Stomach (tissue), 9 donors: ENCODE results near the gene RNF5. TPM values are rescaled to one million over a fixed set of nuclear protein-coding genes. Genes with fewer than 3 reads are reported as not detected.
"Not testable (repeated sequence)": the region's sequence is repeated elsewhere in the genome, so short reads cannot be mapped to it uniquely, and the experiment has no call there.

Source experiments
- DNase-seq, 2 donors: peaks; one replicate each; pipeline versions ENCODE4 v3.0.0 to v3.0.0-alpha.2; 2013 to 2019
- H3K27ac ChIP-seq, 5 donors: fragments of 200-600 bp in 4 of 5; sonication (generic) in 4 of 5; one replicate each; pipeline ENCODE4 v1.5.1; 2013 to 2019; ENCODE audit warnings: mild to moderate bottlenecking in 1 of 5, moderate library complexity in 1 of 5
- H3K27me3 ChIP-seq, 3 donors: fragments of 200-600 bp; sonication (generic); one replicate each; pipeline ENCODE4 v1.5.1; 2017 to 2019; ENCODE audit warnings: mixed run types in 1 of 3
- H3K36me3 ChIP-seq, 4 donors: fragments of 200-600 bp; sonication (generic); 1 replicate in 3 of 4; 2 replicates in 1 of 4; pipeline ENCODE4 v1.5.1; 2016 to 2019
- H3K4me1 ChIP-seq, 4 donors: fragments of 200-600 bp; sonication (generic); one replicate each; pipeline ENCODE4 v1.5.1; 2016 to 2019
- H3K4me3 ChIP-seq, 4 donors: fragments of 200-600 bp; sonication (generic) in 3 of 4; one replicate each; pipeline ENCODE4 v1.5.1; 2016 to 2019; ENCODE audit warnings: mild to moderate bottlenecking in 1 of 4
- H3K9me3 ChIP-seq, 4 donors: fragments of 200-600 bp; sonication (generic); one replicate each; pipeline ENCODE4 v1.5.1; 2016 to 2019
- EP300 ChIP-seq: sonication (generic); formaldehyde crosslinking; IDR thresholded peaks from one replicate; pipeline ENCODE4 v1.6.1; 2017; ENCODE audit warnings: antibody characterized with exemption
- POLR2A ChIP-seq, 4 donors: fragments of 450-650 bp; IDR thresholded peaks; one replicate each; pipeline ENCODE4 v1.6.1; 2016; ENCODE audit warnings: antibody characterized with exemption in 4 of 4, control low read depth in 2 of 4, mild to moderate bottlenecking in 1 of 4, moderate library complexity in 1 of 4
- POLR2AphosphoS5 ChIP-seq, 3 donors: sonication (generic); formaldehyde crosslinking; IDR thresholded peaks; one replicate each; pipeline ENCODE4 v1.6.1; 2016; ENCODE audit warnings: antibody characterized with exemption in 3 of 3
- WGBS, 5 donors: extraction: QIAGEN DNeasy Blood & Tissue Kit in 3 of 5; methylation state at CpG; one replicate each; pipeline versions ENCODE4 v1.1.5 to v1.1.7; 2013 to 2018; 5-methylcytosine and 5-hydroxymethylcytosine counted together
- intact Hi-C: fragments of 100-400 bp; cut with DNase I; formaldehyde crosslinking; loops from one replicate; pipeline ENCODE4 v1.15.1; 2023; ENCODE audit warnings: low total_unique reads
- polyA plus RNA-seq, 3 donors: library from polyadenylated mRNA; stranded (reverse); fragments of 200-250 nt; gene quantifications; one replicate each; pipeline ENCODE4 v1.2.3, GENCODE V29; 2013
- total RNA-seq, 5 donors: library from RNA; depleted of rRNA; stranded (reverse); fragments of >200 nt; gene quantifications; one replicate each; pipeline versions ENCODE4 v1.1.0 to v1.2.3, GENCODE V29; 2014 to 2016
- TF ChIP-seq, protein P1 (sequence below), 7 experiments: fragments of 450-650 bp in 4 of 7; fragments of 200-600 bp in 3 of 7; sonication (generic) in 3 of 7; IDR thresholded peaks; one replicate each; pipeline ENCODE4 v1.5.1; 2016 to 2019; ENCODE audit warnings: antibody characterized with exemption in 7 of 7, control low read depth in 2 of 7, mild to moderate bottlenecking in 1 of 7
- donor health status: healthy with polysubstance abuse.
- donor health status: Bipolar disorder and iron deficiency.
- donor health status: healthy.

RNF5 gene
- total and polyA plus RNA-seq, 8 donors: 22.6 to 107 (median 66.0) TPM

GRCh38 chr6:32140420-32141046 is 37.7 kb upstream of the RNF5 start:
- no peaks in the 10 kb centered on the region for H3K9me3 ChIP-seq
- no peak overlapping the region for H3K4me3 ChIP-seq
- no peaks in the 10 kb centered on the region for H3K36me3 ChIP-seq
- intact Hi-C loops: no loop called here
- H3K27ac ChIP-seq: no peak overlapping the region
- H3K27me3 ChIP-seq: no peaks in the 10 kb centered on the region
- H3K4me1 ChIP-seq: peaks cover 0 to 6% (median 2%) of the 10 kb centered on the region in 4 donors
- TF ChIP-seq EP300 (no peak), POLR2A (IDR thresholded peaks at IDR 0.05) (no peak), POLR2AphosphoS5 (IDR thresholded peaks at IDR 0.05) (no peak)
- TF ChIP-seq, protein P1, sequence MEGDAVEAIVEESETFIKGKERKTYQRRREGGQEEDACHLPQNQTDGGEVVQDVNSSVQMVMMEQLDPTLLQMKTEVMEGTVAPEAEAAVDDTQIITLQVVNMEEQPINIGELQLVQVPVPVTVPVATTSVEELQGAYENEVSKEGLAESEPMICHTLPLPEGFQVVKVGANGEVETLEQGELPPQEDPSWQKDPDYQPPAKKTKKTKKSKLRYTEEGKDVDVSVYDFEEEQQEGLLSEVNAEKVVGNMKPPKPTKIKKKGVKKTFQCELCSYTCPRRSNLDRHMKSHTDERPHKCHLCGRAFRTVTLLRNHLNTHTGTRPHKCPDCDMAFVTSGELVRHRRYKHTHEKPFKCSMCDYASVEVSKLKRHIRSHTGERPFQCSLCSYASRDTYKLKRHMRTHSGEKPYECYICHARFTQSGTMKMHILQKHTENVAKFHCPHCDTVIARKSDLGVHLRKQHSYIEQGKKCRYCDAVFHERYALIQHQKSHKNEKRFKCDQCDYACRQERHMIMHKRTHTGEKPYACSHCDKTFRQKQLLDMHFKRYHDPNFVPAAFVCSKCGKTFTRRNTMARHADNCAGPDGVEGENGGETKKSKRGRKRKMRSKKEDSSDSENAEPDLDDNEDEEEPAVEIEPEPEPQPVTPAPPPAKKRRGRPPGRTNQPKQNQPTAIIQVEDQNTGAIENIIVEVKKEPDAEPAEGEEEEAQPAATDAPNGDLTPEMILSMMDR (IDR thresholded peaks at IDR 0.05): no peak
- 57 to 69% (median 66%) methylated on average over 5 of the region's 5 CpGs for WGBS, 5 donors
- DNase-seq: no peak

- Histone ChIP-seq H3K36me3 (peaks cover 0 to 10% (median 5%) of the 10 kb centered on the region in 4 donors), H3K4me1 (peaks cover 0 to 16% (median 8%) of the 10 kb centered on the region in 4 donors), H3K27ac (peak overlapping the region in 2 of 5 donors; percentile 52 to 61), H3K27me3 (peaks cover 0 to 11% (median 0%) of the 10 kb centered on the region in 3 donors)
- DNase-seq: peak; percentile 48 to 61
- peak in 1 of 3 donors; percentile 9 for TF ChIP-seq POLR2AphosphoS5 (IDR thresholded peaks at IDR 0.05)
- WGBS, 5 donors: 26 to 63% (median 44%) methylated on average over 7 of the region's 7 CpGs
- H3K4me3 ChIP-seq, intact Hi-C loops, H3K9me3 ChIP-seq: not testable (repeated sequence)
These were observed 34.0 kb upstream of the RNF5 start for GRCh38 chr6:32144238-32144637.

DNA sequence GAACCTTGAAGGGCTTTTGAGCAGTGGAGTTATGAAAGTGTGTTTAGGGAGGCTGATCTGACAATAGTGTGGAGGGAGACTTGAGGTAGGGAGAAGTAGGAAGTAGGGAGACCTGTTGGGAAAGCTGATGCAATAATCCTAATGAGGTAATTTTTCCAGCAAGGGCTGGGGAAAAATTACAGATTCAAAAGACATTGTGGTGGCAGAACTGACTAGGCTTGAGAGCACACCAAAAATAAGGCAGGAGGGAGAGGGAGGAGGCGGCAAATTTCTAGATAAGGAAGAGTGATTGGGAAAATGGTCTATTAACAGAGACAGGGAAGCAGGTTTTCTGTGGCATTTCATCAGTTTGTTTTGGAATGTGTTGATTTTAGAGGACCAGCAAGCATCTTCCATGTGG is 31.9 kb upstream of the RNF5 start:
- peaks cover 5 to 32% (median 23%) of the 10 kb centered on the region in 4 donors for H3K4me1 ChIP-seq

DNA sequence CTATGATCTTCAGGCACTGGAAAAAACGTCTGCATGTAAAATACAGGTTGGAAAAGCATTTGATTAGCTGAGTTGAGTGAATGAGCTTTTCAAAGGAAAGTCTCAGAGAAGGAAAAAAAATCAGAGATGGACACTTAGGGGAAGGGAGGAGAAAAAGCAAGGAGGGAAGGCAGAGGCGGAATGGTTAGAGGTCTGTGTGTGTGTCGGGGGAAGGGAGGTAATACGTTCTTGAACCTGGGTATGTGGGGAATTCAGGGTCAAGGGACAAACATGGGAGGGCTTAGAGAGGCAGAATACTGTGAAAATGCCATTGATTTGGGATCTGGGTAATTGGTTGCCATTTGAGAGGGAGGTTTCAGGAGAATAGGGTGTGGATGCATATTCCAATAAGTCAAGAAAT is 31.5 kb upstream of the RNF5 start:
- H3K36me3 ChIP-seq: peaks cover 0 to 13% (median 5%) of the 10 kb centered on the region in 4 donors
- H3K9me3 ChIP-seq: no peaks in the 10 kb centered on the region
- no peak overlapping the region for H3K4me3 ChIP-seq
- no peak for DNase-seq
- WGBS, 5 donors: 43 to 51% (median 46%) methylated on average over 4 of the region's 4 CpGs
- peak overlapping the region in 1 of 5 donors; percentile 1 for H3K27ac ChIP-seq
- peaks cover 0 to 30% (median 0%) of the 10 kb centered on the region in 3 donors for H3K27me3 ChIP-seq
- intact Hi-C loops: no loop called here
- TF ChIP-seq POLR2A (IDR thresholded peaks at IDR 0.05) (no peak), EP300 (no peak), POLR2AphosphoS5 (IDR thresholded peaks at IDR 0.05) (no peak)
- TF ChIP-seq, protein P1 (IDR thresholded peaks at IDR 0.05): no peak
- H3K4me1 ChIP-seq: peaks cover 5 to 35% (median 25%) of the 10 kb centered on the region in 4 donors

More for the DNA sequence above, 31.9 kb upstream of the RNF5 start:
- intact Hi-C loops: no loop called here
- peak overlapping the region in 1 of 5 donors; percentile 1 for H3K27ac ChIP-seq
- H3K9me3 ChIP-seq: no peaks in the 10 kb centered on the region
- peaks cover 0 to 26% (median 0%) of the 10 kb centered on the region in 3 donors for H3K27me3 ChIP-seq
- 60 to 80% (median 67%) methylated on average over 1 of the region's 1 CpG for WGBS, 5 donors
- no peak overlapping the region for H3K4me3 ChIP-seq
- DNase-seq: peak in 1 of 2 donors; percentile 28
- peaks cover 0 to 13% (median 5%) of the 10 kb centered on the region in 4 donors for H3K36me3 ChIP-seq
- TF ChIP-seq, protein P1 (IDR thresholded peaks at IDR 0.05): no peak
- TF ChIP-seq POLR2A (IDR thresholded peaks at IDR 0.05) (no peak), POLR2AphosphoS5 (IDR thresholded peaks at IDR 0.05) (no peak), EP300 (no peak)
